ENCODE results near the gene ASIC1.

DNA sequence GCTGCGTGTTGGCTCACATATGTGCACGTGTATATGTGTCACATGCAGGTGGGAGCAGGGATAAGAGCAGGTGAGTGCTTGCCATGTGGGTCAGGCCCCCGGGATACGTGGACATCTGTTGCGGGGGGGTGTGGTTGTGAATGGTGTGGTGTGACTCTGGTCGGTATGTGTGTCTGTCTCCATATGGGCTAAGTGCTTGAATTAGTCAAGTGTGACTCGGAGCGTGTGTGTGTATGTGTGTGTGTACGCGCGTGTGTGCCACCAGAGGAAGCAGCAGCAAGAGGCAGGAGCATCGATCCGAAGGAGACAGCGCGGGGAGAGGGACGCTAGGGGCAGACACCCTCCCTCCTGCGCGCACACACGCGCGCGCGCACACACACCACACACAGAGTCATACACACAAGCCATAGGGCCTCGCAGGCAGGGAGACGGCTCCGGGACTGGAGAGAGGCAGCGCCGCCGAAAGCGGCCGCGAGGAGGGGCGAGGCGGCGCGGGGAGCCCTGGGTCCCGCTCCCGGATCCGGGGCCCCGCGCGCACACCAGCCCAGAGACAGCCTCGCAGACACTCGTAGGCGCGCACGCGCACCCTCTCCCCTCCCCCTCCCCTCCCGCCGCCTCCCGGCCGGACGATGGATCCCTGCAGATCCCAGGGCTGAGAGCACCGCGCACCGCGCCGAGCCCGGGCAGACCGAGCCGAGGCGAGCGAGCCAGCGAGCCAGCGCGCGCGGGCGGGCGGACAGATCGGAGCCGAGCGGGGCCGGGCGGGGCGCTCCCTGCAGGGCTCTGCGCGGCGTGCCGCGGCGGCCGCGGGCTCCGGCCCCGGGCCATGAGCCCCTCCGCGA lies at the start of gene ASIC1:
- TF ChIP-seq, protein P1, sequence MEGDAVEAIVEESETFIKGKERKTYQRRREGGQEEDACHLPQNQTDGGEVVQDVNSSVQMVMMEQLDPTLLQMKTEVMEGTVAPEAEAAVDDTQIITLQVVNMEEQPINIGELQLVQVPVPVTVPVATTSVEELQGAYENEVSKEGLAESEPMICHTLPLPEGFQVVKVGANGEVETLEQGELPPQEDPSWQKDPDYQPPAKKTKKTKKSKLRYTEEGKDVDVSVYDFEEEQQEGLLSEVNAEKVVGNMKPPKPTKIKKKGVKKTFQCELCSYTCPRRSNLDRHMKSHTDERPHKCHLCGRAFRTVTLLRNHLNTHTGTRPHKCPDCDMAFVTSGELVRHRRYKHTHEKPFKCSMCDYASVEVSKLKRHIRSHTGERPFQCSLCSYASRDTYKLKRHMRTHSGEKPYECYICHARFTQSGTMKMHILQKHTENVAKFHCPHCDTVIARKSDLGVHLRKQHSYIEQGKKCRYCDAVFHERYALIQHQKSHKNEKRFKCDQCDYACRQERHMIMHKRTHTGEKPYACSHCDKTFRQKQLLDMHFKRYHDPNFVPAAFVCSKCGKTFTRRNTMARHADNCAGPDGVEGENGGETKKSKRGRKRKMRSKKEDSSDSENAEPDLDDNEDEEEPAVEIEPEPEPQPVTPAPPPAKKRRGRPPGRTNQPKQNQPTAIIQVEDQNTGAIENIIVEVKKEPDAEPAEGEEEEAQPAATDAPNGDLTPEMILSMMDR (conservative IDR thresholded peaks at IDR 0.05; ENCODE audit: low read depth, low read length) = 0 out of 2 replicates have a peak, but pooled peaks have one; percentile 17
- TF ChIP-seq EZH2 (IDR thresholded peaks at IDR 0.05; ENCODE audit: borderline replicate concordance, low read depth, low read length, poor library complexity, severe bottlenecking) = no peak
